SHP77 treated with DMSO at 0.1 percent for 48 hours (cell line): ENCODE results near the gene SLC29A4.

Experiments used
- DNase-seq: peaks from one replicate; lab custom pipeline; 2025; lab: John Stamatoyannopoulos, UW

The SLC29A4 gene

GRCh38 chr7:5354460-5355232 lies 71.9 kb downstream of the SLC29A4 start:
- no peak for DNase-seq
